HG03571 (cell line): ENCODE results near the gene LCTL.

ENCODE experiments used
- ATAC-seq: cut with Tn5 transposase; IDR thresholded peaks from one replicate; pipeline ENCODE4 v1.9.1; 2021; ENCODE audit not compliant: unreplicated experiment

The LCTL gene, protein sequence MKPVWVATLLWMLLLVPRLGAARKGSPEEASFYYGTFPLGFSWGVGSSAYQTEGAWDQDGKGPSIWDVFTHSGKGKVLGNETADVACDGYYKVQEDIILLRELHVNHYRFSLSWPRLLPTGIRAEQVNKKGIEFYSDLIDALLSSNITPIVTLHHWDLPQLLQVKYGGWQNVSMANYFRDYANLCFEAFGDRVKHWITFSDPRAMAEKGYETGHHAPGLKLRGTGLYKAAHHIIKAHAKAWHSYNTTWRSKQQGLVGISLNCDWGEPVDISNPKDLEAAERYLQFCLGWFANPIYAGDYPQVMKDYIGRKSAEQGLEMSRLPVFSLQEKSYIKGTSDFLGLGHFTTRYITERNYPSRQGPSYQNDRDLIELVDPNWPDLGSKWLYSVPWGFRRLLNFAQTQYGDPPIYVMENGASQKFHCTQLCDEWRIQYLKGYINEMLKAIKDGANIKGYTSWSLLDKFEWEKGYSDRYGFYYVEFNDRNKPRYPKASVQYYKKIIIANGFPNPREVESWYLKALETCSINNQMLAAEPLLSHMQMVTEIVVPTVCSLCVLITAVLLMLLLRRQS

DNA sequence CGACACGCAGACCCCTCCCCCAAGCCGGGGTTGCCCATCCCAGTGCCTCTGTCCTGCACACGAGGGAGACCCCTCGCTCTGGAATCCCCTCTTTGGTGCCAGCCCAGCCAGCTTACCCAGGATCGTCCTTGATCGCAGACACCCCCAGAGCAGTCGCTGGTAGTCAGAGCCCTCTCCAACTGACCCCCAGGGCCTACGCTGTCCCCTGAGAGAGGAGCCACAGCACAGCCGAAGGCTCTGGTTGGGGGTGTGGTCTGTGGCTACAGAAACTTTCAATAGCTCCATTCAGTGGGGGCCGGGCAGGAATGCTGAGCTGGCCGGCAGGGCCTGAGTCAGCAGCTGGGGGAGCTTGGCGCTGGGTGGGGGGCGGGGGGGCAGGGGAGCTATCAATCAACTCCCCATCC, at the start of gene LCTL:
Gene LCTL (minus strand): TSS at position 258 of the 404 bp plus-strand sequence. CDS start 633 bp downstream, outside the sequence.
- ATAC-seq, result no peak

DNA sequence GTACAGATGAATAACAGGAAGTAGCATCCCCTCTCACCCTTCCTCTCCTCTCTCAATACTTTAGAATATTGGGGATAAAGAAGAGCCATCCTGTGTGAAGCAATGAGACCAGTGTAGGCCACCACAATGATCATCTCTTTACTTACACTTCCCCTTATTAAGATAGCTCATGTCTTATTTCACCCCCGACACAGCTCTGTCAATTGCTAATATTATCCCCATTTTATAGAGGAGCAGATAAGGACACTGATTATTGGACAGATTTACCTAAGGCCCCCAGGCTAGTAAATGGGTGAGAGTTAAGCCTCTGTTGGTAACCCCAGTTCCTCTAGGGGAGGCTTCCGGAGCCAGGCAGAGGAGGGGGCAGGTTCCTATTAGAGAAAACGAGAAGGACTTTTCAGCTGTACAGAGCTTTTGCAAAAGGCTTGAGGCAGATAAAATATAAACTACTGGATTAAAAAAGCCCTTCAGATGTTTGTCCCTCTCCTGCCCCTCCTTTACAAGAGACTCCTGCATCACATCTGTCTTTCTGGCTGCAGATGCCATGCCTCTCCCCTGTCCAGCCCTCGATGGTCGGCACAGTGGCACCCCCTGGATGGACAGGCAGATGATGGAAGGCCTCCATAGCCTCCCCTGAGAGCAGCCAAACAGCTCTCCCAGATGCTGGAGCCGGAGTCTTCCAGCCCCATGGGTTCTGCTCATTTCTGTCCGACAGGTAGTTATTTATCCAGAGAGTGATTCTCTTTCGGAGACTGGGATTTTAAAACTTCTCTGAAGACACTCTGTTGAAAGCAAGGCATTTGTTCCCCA, 49.4 kb upstream of the LCTL start:
- no peak for ATAC-seq

DNA sequence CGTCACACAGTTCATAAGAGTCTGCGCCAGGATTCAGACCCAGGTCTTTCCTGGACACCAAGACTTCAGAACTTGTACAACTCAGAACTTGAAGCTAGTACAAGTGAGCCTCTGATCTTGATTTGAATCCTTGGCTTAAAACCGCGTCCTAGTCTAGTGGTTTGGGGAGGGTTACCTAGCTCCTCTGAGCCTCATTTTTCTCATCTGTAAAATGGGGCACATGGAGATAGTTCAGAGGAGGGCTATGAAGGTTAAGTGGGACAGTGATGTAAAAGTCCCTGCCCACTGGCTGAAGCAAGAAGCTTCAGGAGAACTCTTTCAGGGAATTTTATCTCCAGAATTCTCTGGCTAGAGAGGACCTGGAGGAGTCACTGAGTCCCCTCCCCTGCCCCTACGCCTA, 48.7 kb upstream of the LCTL start:
- no peak for ATAC-seq

DNA sequence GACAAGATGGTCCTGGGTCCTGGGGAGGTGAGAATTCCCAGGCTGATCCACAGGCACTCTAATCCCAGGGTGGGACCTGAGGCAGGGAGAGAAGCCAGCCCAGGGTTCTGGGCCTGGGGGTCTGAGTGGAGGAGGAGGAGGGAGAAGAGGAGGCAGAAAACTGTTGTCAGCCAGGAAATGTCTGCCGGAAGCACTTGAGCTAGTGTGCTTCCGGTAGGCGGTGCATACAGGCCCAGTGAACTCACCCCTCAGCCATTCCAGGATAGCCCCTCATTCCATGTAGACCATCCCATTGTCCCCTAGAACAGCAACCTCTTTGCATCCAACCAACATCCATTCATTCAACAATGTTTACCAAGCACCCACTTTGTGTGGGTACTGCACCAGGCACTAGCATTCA, 47.9 kb upstream of the LCTL start:
- no peak for ATAC-seq

DNA sequence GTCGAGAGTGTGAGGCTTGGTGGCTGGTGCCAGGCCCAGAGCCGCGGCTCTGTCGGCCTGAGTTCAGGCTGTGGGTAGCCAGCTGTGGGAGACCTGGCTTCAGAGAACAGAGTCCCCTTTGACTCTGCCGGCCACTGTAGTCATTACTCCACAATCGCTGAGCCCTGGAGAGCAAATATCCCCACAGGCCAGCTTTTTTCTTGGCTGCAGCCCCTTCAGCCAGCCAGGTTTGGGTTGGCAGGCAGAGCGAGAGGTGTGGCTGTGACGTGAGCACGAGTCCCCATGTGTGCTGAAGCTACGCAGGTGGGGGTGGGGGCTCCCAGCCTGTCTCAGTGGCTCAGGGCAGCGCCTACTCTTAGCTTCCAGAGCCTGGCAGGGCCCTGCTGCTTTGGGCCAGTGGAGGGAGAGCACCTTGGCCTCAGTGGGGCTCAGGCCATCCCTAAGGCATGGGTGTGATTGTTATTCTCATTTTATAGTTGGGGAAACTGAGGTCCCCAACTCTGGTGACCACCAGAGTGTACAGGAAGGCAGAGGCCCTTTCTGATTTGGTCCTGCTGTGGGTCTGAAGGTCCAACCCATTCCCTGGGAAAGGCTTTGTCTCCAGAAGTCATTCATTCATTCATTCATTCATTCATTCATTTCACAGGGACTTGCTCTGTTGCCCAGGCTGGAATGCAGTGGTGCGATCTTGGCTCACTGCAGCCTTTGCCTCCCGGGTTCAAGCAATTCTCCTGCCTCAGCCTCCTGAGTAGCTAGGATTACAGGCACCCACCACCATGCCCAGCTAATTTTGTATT, 45.7 kb upstream of the LCTL start:
- ATAC-seq, result no peak

DNA sequence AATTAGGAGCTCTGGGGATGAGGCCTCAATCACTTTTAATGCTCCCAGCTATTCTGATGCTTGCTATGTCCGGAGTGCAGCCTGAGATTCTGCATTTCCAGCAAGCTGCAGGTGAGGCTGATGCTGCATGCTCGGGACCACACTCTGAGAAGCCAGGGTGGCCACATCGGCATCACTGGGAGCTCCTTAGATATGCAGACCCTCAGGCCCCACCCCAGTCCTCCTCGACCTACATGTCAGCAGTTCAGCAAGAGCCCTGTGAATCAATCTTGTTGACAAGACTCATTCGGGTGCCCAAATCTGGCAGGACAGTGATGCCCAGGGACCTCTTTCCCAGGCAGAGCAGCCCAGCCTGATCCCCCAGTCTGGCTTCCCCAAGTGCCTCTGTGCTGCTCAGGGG, 44.1 kb upstream of the LCTL start:
- ATAC-seq, result no peak

DNA sequence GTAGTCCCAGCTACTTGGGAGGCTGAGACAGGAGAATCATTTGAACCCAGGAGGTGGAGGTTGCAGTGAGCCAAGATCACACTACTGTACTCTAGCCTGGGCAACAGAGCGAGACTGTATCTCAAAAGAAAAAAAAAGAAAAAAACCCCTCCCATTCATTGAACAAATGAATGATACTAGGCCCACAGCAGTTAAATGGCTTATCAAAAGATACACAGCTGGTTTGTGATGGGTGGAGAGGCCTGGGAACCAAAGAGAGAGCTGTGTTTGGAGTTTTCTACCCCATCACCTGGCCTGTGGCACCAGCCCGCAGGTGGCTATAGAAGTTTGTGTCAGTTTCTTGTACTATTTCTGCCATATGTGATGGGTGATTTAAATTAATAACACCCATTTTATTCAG, 43.1 kb upstream of the LCTL start:
- no peak for ATAC-seq

DNA sequence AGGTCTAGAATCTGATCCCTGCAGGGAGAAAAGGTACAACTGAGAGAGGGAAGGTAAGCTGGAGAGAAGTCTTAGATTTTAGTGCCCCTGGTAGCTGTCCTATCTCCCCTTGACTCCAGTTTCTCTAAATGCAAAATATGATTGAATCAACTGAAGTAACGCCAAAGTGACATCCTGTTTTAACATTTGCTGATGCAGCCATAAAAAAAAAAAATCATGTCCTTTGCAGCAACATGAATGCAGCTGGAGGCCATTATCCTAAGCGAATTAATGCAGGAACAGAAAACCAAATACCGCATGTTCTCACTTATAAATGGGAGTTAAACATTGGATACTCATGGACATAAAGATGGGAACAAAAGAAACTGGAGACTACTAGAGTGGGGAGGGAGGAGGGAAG, 42.4 kb upstream of the LCTL start:
- no peak for ATAC-seq

DNA sequence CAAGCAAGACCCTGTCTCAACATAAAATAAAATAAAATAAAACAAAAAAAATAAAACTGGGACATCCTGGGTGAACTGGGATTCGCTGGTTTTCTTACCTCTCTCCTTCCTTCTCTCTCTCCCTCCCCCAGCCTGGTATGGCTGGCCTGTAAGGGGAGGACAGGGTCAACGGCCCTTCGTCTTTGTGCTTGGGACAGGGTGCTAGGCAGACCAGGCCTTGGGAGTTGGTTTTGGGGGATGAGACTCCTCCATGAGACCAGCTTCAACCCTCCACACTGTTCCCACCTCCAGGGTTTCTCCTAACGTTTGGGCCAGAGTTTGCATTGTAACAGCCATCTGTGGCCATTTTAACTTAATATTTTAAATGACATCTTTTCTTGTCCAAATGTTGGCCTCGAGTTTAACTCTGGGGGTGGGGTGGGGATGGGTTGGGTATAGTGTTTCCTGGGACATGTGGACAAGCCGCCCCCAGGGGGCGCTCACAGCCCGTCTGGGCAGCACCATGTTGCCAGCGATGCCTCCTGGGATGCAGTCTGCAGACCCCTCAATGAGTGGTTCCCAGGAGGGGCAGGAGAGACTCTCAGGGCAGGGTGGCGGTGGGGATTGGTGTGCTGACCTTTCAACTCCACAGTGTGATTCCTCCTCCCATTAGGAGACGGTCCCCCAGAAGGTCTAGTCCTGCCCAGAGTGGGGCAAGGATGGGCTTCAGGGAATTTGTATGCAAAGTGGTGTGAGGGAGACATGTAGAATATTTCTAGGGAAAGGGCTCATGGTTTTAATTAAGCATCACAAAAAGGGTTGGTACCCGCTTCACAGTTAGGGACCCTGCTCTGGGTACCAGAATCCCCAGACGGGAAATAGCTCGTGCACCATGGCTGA, 37.7 kb upstream of the LCTL start:
- no peak for ATAC-seq

DNA sequence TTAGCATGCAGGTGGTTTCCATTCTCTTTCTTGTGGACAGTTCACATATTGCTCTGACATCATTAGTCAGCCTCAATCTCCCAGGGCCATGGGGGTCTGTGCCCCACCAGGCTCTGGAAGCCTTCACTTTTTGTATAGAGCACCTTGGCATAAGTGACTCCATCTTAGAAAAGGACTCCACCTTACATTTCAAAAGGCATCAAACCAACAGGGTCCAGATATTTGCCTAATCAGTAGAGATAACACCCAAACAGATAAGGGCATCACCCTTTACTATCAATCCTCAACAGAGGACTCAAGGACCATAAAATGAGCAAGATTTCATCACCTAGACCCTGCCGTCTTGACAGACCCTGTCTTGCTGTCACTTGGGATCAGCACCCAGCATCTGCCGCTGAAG, 35.7 kb upstream of the LCTL start:
- no peak for ATAC-seq

DNA sequence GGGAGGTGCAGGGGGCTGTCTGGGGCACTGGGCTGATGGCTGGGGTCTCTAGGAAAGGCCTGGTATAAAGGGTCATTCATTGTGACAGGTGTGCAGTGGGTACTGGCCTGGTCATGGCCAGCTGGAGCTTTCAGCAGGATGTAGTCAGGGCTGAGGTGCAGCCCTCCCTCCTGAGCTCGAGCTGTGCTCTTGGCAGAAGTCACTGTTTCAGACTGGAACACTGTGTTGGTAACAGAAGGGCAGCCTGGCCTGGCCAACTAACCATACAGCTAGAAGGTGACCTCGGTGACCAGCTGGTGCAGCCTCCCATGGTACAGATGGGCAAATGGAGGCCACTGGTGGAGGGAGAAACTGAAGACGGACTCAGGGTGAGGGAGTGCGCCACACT, 34.4 kb upstream of the LCTL start:
- no peak for ATAC-seq

DNA sequence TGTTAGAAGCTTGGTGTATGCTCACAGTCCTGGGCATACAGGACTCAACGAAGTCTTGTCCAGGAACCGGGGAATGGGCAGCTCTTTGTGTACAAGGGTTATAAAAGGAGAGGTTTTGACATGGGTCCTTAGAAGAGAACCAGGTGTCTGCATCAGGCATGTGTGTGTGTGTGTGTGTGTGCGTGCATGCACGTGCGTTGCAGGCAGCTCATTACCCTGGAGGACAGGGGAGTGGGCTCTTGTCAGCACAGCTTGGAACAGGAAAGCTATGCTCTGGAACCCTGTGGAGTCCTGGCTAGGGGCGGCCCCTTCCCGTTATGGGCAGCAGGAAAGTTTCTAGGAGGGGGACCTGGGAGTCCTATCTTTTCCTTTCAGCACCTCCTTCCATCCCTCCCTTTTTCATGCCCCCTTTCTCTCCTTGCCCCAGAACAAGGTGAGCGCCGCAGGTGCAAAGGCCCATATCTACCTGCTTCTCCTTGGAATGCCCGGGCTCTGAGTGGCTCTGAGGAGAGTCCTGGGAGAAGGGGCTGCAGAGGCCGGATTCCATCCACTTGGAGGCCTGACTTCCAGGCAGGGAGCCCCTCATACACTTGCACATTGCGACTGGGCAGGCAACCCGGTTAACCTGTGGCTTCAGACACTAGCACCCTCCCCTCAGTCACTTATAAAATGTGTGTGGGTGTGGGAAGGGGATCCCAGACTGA, 33.9 kb upstream of the LCTL start:
- no peak for ATAC-seq

DNA sequence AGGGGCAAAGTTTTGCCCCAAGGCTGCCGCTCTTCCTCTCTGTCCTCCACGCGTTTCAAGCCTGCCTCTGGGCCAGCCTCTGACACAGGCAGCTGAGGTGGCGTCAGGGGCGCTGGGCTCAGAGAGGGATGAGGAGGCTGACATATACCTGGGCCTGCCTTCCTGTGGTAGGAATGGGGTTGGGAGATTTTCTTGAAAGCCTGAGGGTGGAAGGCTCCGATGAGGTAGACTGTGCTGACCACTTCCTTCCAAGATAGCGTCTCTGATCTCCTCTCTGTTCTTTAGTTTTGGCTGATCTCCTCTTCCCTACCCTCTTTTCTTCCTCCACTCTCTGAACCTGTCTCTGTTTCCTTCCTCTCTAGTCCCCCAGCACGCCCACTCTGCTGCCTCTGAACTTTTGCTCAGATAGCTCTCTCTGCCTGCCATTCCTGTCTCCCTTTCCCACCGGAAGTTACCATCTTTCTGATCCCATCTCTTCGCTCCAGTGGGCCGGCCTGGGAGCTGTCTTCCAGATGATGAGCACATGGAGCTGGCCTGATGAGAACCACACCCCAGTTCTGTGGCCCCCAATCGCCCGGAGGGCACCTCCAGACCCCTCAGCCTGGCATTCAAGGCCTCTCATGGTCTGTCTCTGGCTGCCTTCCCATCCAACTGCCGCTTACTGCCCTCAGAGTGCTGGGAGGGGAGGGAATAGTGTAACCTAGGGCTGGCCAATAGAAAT, 32.5 kb upstream of the LCTL start:
- no peak for ATAC-seq

DNA sequence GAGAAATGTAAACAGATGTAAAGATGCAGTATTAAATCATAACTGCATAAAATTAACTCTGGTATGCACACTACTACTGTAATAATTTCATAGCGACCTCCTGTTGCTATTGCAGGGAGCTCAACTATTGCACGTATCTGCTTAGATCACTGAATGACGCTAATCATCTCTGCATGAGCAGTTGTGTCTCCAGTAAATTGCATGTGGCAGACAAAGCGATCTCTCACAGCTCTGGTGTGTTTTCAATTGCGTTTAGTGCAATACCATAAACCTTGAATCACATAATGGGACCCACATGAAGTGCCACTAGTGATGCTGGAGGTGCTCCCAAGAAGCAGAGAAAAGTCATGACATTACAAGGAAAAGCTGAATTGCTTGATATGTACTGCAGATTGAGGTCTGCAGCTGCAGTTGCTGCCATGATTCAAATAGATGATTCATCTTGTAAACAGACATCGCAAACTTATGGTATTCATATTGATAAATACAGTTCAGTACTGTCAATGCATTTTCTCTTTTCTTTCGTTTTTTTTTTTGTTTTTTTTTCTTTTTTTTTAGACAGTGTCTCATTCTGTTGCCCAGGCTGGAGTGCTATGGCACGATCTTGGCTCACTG, 30.2 kb upstream of the LCTL start:
- no peak for ATAC-seq

DNA sequence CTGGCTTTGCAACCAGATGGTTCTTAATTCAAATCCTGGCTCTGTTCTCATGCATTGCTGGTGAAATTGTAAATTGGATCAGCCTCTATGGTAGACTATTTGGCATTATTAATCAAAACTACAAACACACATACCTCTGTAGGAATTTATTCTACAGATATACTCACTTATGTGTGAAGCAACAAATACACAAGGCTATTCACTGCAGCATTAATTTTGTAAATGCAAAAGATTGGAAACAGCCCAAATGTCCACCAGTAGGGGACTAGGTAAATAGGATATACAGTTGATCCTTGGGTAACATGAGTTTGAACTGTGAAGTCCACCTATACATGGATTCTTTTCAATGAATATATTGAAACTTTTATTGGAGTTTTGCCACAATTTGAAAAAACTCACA, 29.5 kb upstream of the LCTL start:
- ATAC-seq, result no peak

DNA sequence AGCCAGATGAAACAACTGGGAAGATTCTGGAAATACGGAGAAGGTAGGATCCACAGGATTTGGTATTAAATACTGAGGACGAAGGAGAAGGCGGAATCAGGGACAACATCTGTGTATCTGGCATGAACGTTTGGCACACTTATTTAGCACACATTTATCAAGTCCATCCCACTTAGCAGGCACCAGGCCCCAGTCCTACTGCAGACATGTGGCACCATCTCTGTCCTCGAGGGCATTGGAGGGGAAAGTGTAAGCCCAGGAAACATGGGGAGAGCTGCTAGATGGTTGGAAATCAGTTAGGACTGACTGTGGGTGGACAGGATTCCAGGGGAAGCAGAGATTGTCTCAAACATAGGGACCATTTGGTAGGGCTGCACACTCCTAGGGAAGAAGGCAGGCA, 29.0 kb upstream of the LCTL start:
- no peak for ATAC-seq

DNA sequence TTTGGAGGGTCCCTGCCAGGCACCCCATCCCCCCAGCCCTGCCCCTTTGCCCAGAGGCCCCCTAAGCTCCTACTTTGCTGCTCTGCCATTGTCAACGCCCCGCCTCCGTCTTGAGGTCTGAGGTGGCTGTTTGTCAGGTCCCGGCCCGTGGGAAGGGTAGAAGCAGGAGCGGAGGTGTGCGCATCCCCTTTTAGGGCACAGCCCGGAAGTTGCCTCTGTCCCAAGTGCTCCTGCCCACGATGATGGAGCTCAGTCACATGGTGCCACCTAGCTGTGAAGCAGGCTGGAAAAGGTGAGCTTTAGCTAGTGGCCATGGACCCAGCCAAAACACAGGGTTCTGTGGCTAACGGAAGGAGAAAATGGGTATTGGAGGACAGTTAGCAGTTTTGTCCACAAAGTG, 28.5 kb upstream of the LCTL start:
- ATAC-seq, result no peak

DNA sequence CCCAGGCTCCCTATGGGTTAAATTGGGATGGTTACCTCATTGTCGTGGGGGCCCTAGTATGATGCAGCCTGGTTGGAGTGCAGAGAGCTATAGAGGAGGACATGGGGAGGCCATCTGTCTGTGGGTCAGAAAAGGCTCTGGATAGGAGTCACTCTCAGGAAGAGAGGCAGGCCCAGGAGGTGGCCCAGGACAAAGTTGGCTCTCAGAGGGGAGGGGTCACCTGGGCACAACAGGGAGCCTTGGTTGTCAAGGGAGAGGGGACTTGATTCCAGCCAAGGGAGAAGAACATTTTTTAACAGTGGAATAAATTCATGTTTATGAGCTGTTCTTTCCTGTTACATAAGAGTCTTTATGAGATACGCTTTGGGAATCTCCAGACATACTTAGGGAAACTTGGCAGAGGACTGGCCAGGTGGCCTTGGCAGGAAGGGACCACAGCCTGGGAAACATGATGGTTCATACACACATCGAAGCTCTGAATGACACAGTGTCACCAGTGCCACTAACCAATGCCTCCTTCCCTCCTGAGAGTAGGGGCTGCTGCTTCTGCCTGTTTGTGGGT, 27.5 kb upstream of the LCTL start:
- no peak for ATAC-seq
